HepG2 (cell line): ENCODE measurements around the gene USP35. TPM values are rescaled to one million over a fixed set of nuclear protein-coding genes. Genes with fewer than 3 reads are reported as not detected.

Source experiments
- ATF7-NPFF ChIP-seq: sonication (generic); formaldehyde crosslinking; IDR thresholded peaks from 2 replicates; pipeline ENCODE4 v1.8.1; 2023; ENCODE audit warnings: mild to moderate bottlenecking, low read depth, missing genetic modification reagents, moderate library complexity
- KIAA2018 ChIP-seq: sonication (generic); formaldehyde crosslinking; IDR thresholded peaks from 2 replicates; pipeline ENCODE4 v1.5.0; 2020; ENCODE audit warnings: mild to moderate bottlenecking, missing genetic modification reagents, borderline replicate concordance
- NFYB ChIP-seq: sonication (generic); formaldehyde crosslinking; IDR thresholded peaks from 2 replicates; pipeline ENCODE4 v1.4.0; 2020; ENCODE audit warnings: missing genetic modification reagents
- USF2 ChIP-seq, 2 experiments: sonication (generic) in 1 of 2; formaldehyde crosslinking in 1 of 2; IDR thresholded peaks; 2 replicates each; pipeline versions ENCODE4 v1.5.1 to v1.6.1; 2011 to 2020; ENCODE audit warnings: borderline replicate concordance in 1 of 2, low read depth in 1 of 2, low read length in 1 of 2, mild to moderate bottlenecking in 1 of 2, missing genetic modification reagents in 1 of 2, moderate library complexity in 1 of 2
- polyA plus RNA-seq, 8 experiments: library from polyadenylated mRNA; depleted of rRNA in 3 of 8; stranded (reverse) in 7 of 8; unstranded in 1 of 8; fragments of >200 nt; fragmentation: Illumina TruSeq in 4 of 8; extraction: Trizol in 4 of 8; gene quantifications; 2 replicates each; pipeline versions ENCODE4 v1.2.1 to v1.2.3, GENCODE V29; 2011 to 2016; ENCODE audit warnings: low read depth in 4 of 8, missing spikeins in 1 of 8, mixed read lengths in 1 of 8; ENCODE audit not compliant: insufficient read depth in 1 of 8
- total RNA-seq, 5 experiments: library from RNA; depleted of rRNA; stranded (reverse); fragments of >200 nt; fragmentation: Illumina TruSeq; extraction: Trizol; gene quantifications; 2 replicates each; pipeline ENCODE4 v1.2.3, GENCODE V29; 2016; ENCODE audit warnings: low read depth in 1 of 5

USP35 gene
- total and polyA plus RNA-seq, 2 of the 13 experiments (the other 11 are each of a cell fraction or from before 2014, with no cell fraction given): 4.6 to 7.7 TPM

GRCh38 chr11:78188286-78189173, at the start of gene USP35, which contains the start of gene KCTD21 (continued):
- no peak for TF ChIP-seq USF2 (IDR thresholded peaks at IDR 0.05; ENCODE audit: low read depth, low read length)
- no peak; the same call in 1 of the 2 replicates for TF ChIP-seq USF2 (CRISPR knock-in tag; IDR thresholded peaks at IDR 0.05; ENCODE audit: borderline replicate concordance)
- TF ChIP-seq ATF7-NPFF (CRISPR knock-in tag): peak; percentile 88
- no peak for TF ChIP-seq KIAA2018
- TF ChIP-seq NFYB (CRISPR knock-in tag): peak; percentile 31; the same call in 1 of the 2 replicates
